IMR-90 (cell line): Measurements from ENCODE around the gene MCM8. TPM values are rescaled to one million over a fixed set of nuclear protein-coding genes. Genes with fewer than 3 reads are reported as not detected.

Source experiments
- ATAC-seq: fragments of 200-7000 bp; cut with Tn5 transposase; 2 replicates; pipeline ENCODE4 v1.9.1; 2020; ENCODE audit warnings: low read depth, mild to moderate bottlenecking, moderate library complexity
- BruUV-seq: library from RNA; stranded (reverse); fragments of 400-500 nt; replicated peaks from 2 replicates; lab custom pipeline; 2021; lab: Mats Ljungman, UMichigan
- CTCF ChIA-PET: fragments of 300-600 bp; formaldehyde crosslinking; extraction: SDS; loops from one replicate; lab custom pipeline; 2021; ENCODE audit warnings: antibody characterized with exemption; lab: Yijun Ruan, JAX
- POLR2A ChIA-PET: fragments of 300-600 bp; sonication (Branson Sonifier 250); formaldehyde crosslinking; loops from one replicate; lab custom pipeline; 2022; ENCODE audit warnings: antibody characterized with exemption; ENCODE audit not compliant: unreplicated experiment; lab: Charles Lee
- DNase-seq: peaks from one replicate; pipeline ENCODE4 v3.0.0; 2013
- H2AFZ ChIP-seq: replicated peaks from 2 replicates; pipeline ENCODE3; 2013; ENCODE audit warnings: low read length, mild to moderate bottlenecking; ENCODE audit not compliant: poor library complexity
- H2AK5ac ChIP-seq: 2 replicates; pipeline ENCODE4 v1.6.1; 2013; ENCODE audit warnings: low read depth, low read length, inconsistent platforms
- H2AK9ac ChIP-seq: replicated peaks from 2 replicates; pipeline ENCODE3; 2013; ENCODE audit warnings: mild to moderate bottlenecking, low read depth, low read length, moderate library complexity; ENCODE audit not compliant: poor library complexity
- H2BK120ac ChIP-seq: 2 replicates; pipeline ENCODE4 v1.6.1; 2013; ENCODE audit warnings: low read depth, low read length, inconsistent platforms
- H2BK15ac ChIP-seq: 3 replicates; pipeline ENCODE4 v1.6.1; 2013; ENCODE audit warnings: low read depth, low read length, inconsistent platforms
- H2BK20ac ChIP-seq: 2 replicates; pipeline ENCODE4 v1.6.1; 2013; ENCODE audit warnings: low read depth, mild to moderate bottlenecking, inconsistent platforms, low read length, moderate library complexity
- H2BK5ac ChIP-seq: 2 replicates; pipeline ENCODE4 v1.6.1; 2013; ENCODE audit warnings: mild to moderate bottlenecking, low read depth, low read length, inconsistent platforms; ENCODE audit not compliant: poor library complexity, severe bottlenecking
- H3K14ac ChIP-seq: replicated peaks from 2 replicates; pipeline ENCODE4 v1.6.1; 2013; ENCODE audit warnings: low read depth, low read length, inconsistent platforms
- H3K18ac ChIP-seq: 2 replicates; pipeline ENCODE4 v1.6.1; 2013; ENCODE audit warnings: low read depth, low read length, control low read depth
- H3K23ac ChIP-seq: 2 replicates; pipeline ENCODE4 v1.6.1; 2013; ENCODE audit warnings: low read depth, low read length, inconsistent platforms
- H3K27ac ChIP-seq: 2 replicates; pipeline ENCODE4 v1.5.1; 2013; ENCODE audit warnings: mild to moderate bottlenecking, control low read depth, low read length; ENCODE audit not compliant: insufficient read depth
- H3K27me3 ChIP-seq: 2 replicates; pipeline ENCODE4 v1.6.1; 2013; ENCODE audit warnings: low read length; ENCODE audit not compliant: control insufficient read depth, insufficient read depth
- H3K36me3 ChIP-seq: 2 replicates; pipeline ENCODE4 v1.6.1; 2013; ENCODE audit warnings: low read length, mixed read lengths; ENCODE audit not compliant: control insufficient read depth, insufficient read depth
- H3K4ac ChIP-seq: 2 replicates; pipeline ENCODE4 v1.6.1; 2013; ENCODE audit warnings: low read depth, low read length, inconsistent platforms
- H3K4me1 ChIP-seq: 2 replicates; pipeline ENCODE4 v1.6.1; 2013; ENCODE audit warnings: low read length, mixed read lengths; ENCODE audit not compliant: control insufficient read depth, insufficient read depth
- H3K4me2 ChIP-seq: 2 replicates; pipeline ENCODE4 v1.6.1; 2013; ENCODE audit warnings: low read depth, mild to moderate bottlenecking, control low read depth, low read length, moderate library complexity
- H3K4me3 ChIP-seq: 2 replicates; pipeline ENCODE4 v1.5.1; 2013; ENCODE audit warnings: low read depth, mild to moderate bottlenecking, control low read depth, low read length, moderate library complexity; ENCODE audit not compliant: insufficient read depth
- H3K56ac ChIP-seq: 2 replicates; pipeline ENCODE4 v1.6.1; 2013; ENCODE audit warnings: low read length, inconsistent platforms; ENCODE audit not compliant: insufficient read depth; ENCODE audit errors: extremely low read depth
- H3K79me1 ChIP-seq, 2 experiments: 2 replicates each; pipeline ENCODE4 v1.6.1; 2013; ENCODE audit warnings: low read length in 2 of 2, inconsistent platforms in 1 of 2, low read depth in 1 of 2
- H3K9ac ChIP-seq: 2 replicates; pipeline ENCODE4 v1.6.1; 2013; ENCODE audit warnings: low read depth, low read length, control low read depth
- H3K9me1 ChIP-seq: 2 replicates; pipeline ENCODE4 v1.6.1; 2013; ENCODE audit warnings: low read length, inconsistent platforms; ENCODE audit not compliant: insufficient read depth
- H3K9me3 ChIP-seq: 2 replicates; pipeline ENCODE4 v1.6.1; 2013; ENCODE audit warnings: low read length; ENCODE audit not compliant: control insufficient read depth, insufficient read depth
- H4K20me1 ChIP-seq: 2 replicates; pipeline ENCODE4 v1.6.1; 2013; ENCODE audit warnings: low read length, inconsistent platforms; ENCODE audit not compliant: insufficient read depth
- H4K5ac ChIP-seq: 2 replicates; pipeline ENCODE4 v1.6.1; 2013; ENCODE audit warnings: mild to moderate bottlenecking, low read depth, low read length, control low read depth
- H4K8ac ChIP-seq, 2 experiments: 2 replicates each; pipeline ENCODE4 v1.6.1; 2013; ENCODE audit warnings: low read depth in 2 of 2, low read length in 2 of 2, control low read depth in 1 of 2, inconsistent platforms in 1 of 2
- H4K91ac ChIP-seq: 2 replicates; pipeline ENCODE4 v1.6.1; 2013; ENCODE audit warnings: low read depth, low read length, inconsistent platforms; ENCODE audit not compliant: insufficient read depth
- BHLHE40 ChIP-seq: fragments of 150-350 bp; IDR thresholded peaks from 2 replicates; pipeline ENCODE4 v1.6.1; 2016; ENCODE audit warnings: mild to moderate bottlenecking, low read depth, low read length
- ELK1 ChIP-seq: fragments of 150-350 bp; IDR thresholded peaks from 2 replicates; pipeline ENCODE4 v1.6.1; 2016; ENCODE audit warnings: low read depth, mild to moderate bottlenecking, low read length, moderate library complexity, borderline replicate concordance
- MXI1 ChIP-seq: IDR thresholded peaks from 2 replicates; pipeline ENCODE4 v1.6.1; 2012; ENCODE audit warnings: low read depth, mild to moderate bottlenecking, low read length, moderate library complexity, borderline replicate concordance
- NFE2L2 ChIP-seq: fragments of 150-350 bp; IDR thresholded peaks from 2 replicates; pipeline ENCODE4 v1.6.1; 2016; ENCODE audit warnings: low read depth, mild to moderate bottlenecking, low read length
- RAD21 ChIP-seq: IDR thresholded peaks from 2 replicates; pipeline ENCODE4 v1.6.1; 2012; ENCODE audit warnings: low read length, improper control_type of control experiment
- RCOR1 ChIP-seq: IDR thresholded peaks from 2 replicates; pipeline ENCODE4 v1.6.1; 2012; ENCODE audit warnings: mild to moderate bottlenecking, low read length, improper control_type of control experiment; ENCODE audit not compliant: insufficient replicate concordance
- SMC3 ChIP-seq: fragments of 150-350 bp; IDR thresholded peaks from 2 replicates; pipeline ENCODE4 v1.6.1; 2016; ENCODE audit warnings: low read depth, mild to moderate bottlenecking, antibody characterized with exemption, low read length, moderate library complexity
- USF2 ChIP-seq: fragments of 150-350 bp; IDR thresholded peaks from 2 replicates; pipeline ENCODE4 v1.6.1; 2017; ENCODE audit warnings: mild to moderate bottlenecking, antibody characterized with exemption, low read length, low read depth
- WGBS, 2 experiments: methylation state at CpG; one replicate each; pipeline versions ENCODE4 v1.1.5 to v1.1.7; 2013; ENCODE audit warnings: missing lambda C conversion rate in 2 of 2; ENCODE audit not compliant: insufficient read length in 1 of 2; ENCODE audit errors: extremely low coverage in 2 of 2; 5-methylcytosine and 5-hydroxymethylcytosine counted together
- dilution Hi-C: fragments of 300-500 bp; cut with HindIII; formaldehyde crosslinking; loops from one replicate; pipeline ENCODE4 v1.14.3; 2018; ENCODE audit warnings: low sequenced_read_pairs; ENCODE audit not compliant: unreplicated experiment
- in situ Hi-C: fragments of 300-500 bp; cut with MboI; formaldehyde crosslinking; loops from 3 replicates; pipeline ENCODE4 v1.14.3; 2019; ENCODE audit warnings: low sequenced_read_pairs, inconsistent platforms, mixed read lengths
- intact Hi-C: fragments of 100-400 bp; cut with micrococcal nuclease; formaldehyde crosslinking; loops from 2 replicates; pipeline ENCODE4 v1.10.0; 2022
- polyA plus RNA-seq, 3 experiments: library from polyadenylated mRNA; depleted of rRNA; stranded (reverse); fragments of >200 nt; gene quantifications; 2 replicates each; pipeline ENCODE4 v1.2.3, GENCODE V29; 2012; ENCODE audit warnings: low replicate concordance in 1 of 3
- total RNA-seq: library from RNA; depleted of rRNA; stranded (reverse); fragments of >200 nt; gene quantifications from 2 replicates; pipeline ENCODE4 v1.2.3, GENCODE V29; 2012

Gene MCM8
- total and polyA plus RNA-seq, 2 of the 4 experiments (the other 2 are of a cell fraction): 4.2 to 11.5 TPM

- WGBS, 2 experiments: no CpG with 5 or more reads among the region's 2 CpGs
- Histone ChIP-seq H3K14ac (no peak overlapping the region; the same call in 1 of the 2 replicates), H2BK20ac (no peak overlapping the region), H3K4ac (no peak overlapping the region), H4K91ac (no peak overlapping the region), H3K4me1 (peaks cover 2% of the 10 kb centered on the region; the same call in 1 of the 2 replicates), H3K4me2 (no peak overlapping the region), H3K56ac (no peak overlapping the region), H2BK15ac (no peak overlapping the region), H3K23ac (no peak overlapping the region), H3K27ac (no peak overlapping the region), H4K5ac (no peak overlapping the region), H3K9ac (no peak overlapping the region), H3K36me3 (no peaks in the 10 kb centered on the region), H4K8ac (no peak overlapping the region), H3K27me3 (peaks cover 6% of the 10 kb centered on the region), H2BK120ac (no peak overlapping the region), H2BK5ac (no peak overlapping the region), H3K4me3 (no peak overlapping the region), H2AK9ac (no peak overlapping the region), H2AFZ (no peak overlapping the region), H3K18ac (no peak overlapping the region), H2AK5ac (no peak overlapping the region), H3K9me3 (no peaks in the 10 kb centered on the region), H3K9me1 (no peaks in the 10 kb centered on the region), H4K20me1 (peaks cover 4% of the 10 kb centered on the region; the same call in 1 of the 2 replicates), H3K79me1 (no peaks in the 10 kb centered on the region)
- in situ Hi-C loops: no loop called here
- POLR2A ChIA-PET: no interaction called here
- dilution Hi-C loops: no loop called here
- ATAC-seq: no peak
- intact Hi-C loops: no loop called here
- CTCF ChIA-PET: interaction anchor here (0.5 kb wide), 1 partner anchor 117 kb away, joined by 3 read pairs; no protein-coding TSS in a partner anchor
- DNase-seq: no peak
- no peak for TF ChIP-seq USF2
- no peak for TF ChIP-seq NFE2L2
- TF ChIP-seq MXI1: no peak
- no peak for TF ChIP-seq BHLHE40
- TF ChIP-seq SMC3: no peak
- no peak for TF ChIP-seq ELK1
- no peak for TF ChIP-seq RCOR1
- TF ChIP-seq RAD21: no peak
- BruUV-seq: no TSS peak
Observed at GRCh38 chr20:5913166-5913565, 37.3 kb upstream of the MCM8 start.
